CD4-positive, alpha-beta T cell treated with Interferon gamma for 1 hour (primary cell): Measurements from ENCODE around the gene SLC6A15.

Source experiments
- DNase-seq: peaks from one replicate; pipeline ENCODE4 v3.0.0-alpha.2; 2020

SLC6A15 gene

GRCh38 chr12:84912198-84913128 lies at the start of gene SLC6A15:
SLC6A15 (minus strand) TSS chr12:84912799; CDS start chr12:84892120, 20,679 bp downstream.
- DNase-seq, result no peak

- DNase-seq, result no peak
Observed at GRCh38 chr12:84960918-84961317, 48.3 kb upstream of the SLC6A15 start.

GRCh38 chr12:84955298-84955697 lies 42.7 kb upstream of the SLC6A15 start:
- DNase-seq, result no peak

- DNase-seq, result no peak
Observed at GRCh38 chr12:84954415-84954814, 41.8 kb upstream of the SLC6A15 start.

GRCh38 chr12:84950971-84951546 lies 38.5 kb upstream of the SLC6A15 start:
- DNase-seq, result no peak

- DNase-seq, result no peak
Observed at GRCh38 chr12:84946753-84947152, 34.2 kb upstream of the SLC6A15 start.

- DNase-seq, result no peak
Observed at GRCh38 chr12:84937415-84937814, 24.8 kb upstream of the SLC6A15 start.

- DNase-seq, result no peak
Observed at GRCh38 chr12:84929501-84929900, 16.9 kb upstream of the SLC6A15 start.

- DNase-seq, result no peak
Observed at GRCh38 chr12:84924981-84925380, 12.4 kb upstream of the SLC6A15 start.

GRCh38 chr12:84922693-84923092 lies 10.1 kb upstream of the SLC6A15 start:
- DNase-seq, result no peak

- DNase-seq, result no peak
Observed at GRCh38 chr12:84920331-84920730, 7.7 kb upstream of the SLC6A15 start.

- DNase-seq, result no peak
Observed at GRCh38 chr12:84919271-84919670, 6.7 kb upstream of the SLC6A15 start.

GRCh38 chr12:84913129-84913515 lies 523 bp upstream of the SLC6A15 start:
- DNase-seq, result no peak

GRCh38 chr12:84911271-84912197 lies 1.1 kb downstream of the SLC6A15 start:
- DNase-seq, result no peak

- no peak for DNase-seq
Observed at GRCh38 chr12:84910549-84911241, 1.9 kb downstream of the SLC6A15 start.

GRCh38 chr12:84904051-84904450 lies 8.5 kb downstream of the SLC6A15 start:
- DNase-seq, result no peak

GRCh38 chr12:84891106-84891838 lies 21.3 kb downstream of the SLC6A15 start:
- DNase-seq, result no peak

- no peak for DNase-seq
Observed at GRCh38 chr12:84889818-84890217, 22.8 kb downstream of the SLC6A15 start.

- no peak for DNase-seq
Observed at GRCh38 chr12:84888861-84889260, 23.7 kb downstream of the SLC6A15 start.

GRCh38 chr12:84877340-84877739 lies 35.3 kb downstream of the SLC6A15 start:
- DNase-seq, result no peak

- no peak for DNase-seq
Observed at GRCh38 chr12:84875241-84875640, 37.4 kb downstream of the SLC6A15 start.

GRCh38 chr12:84874825-84875139 lies 37.8 kb downstream of the SLC6A15 start:
- DNase-seq, result no peak
